COLO668 (cell line): ENCODE measurements around the gene PPP2R2D.

Source experiments
- DNase-seq: peaks from one replicate; lab custom pipeline; 2025; ENCODE audit not compliant: unreplicated experiment; lab: John Stamatoyannopoulos, UW

PPP2R2D gene

GRCh38 chr10:131900350-131901152, at the start of gene PPP2R2D:
TSS of gene PPP2R2D (plus strand) at chr10:131901008. CDS start at chr10:131901149, 141 bp downstream.
- peak; percentile 93 for DNase-seq

GRCh38 chr10:131851346-131851745, 49.5 kb upstream of the PPP2R2D start:
- no peak for DNase-seq

- DNase-seq, result no peak
Observed at GRCh38 chr10:131852176-131852822, 48.5 kb upstream of the PPP2R2D start.

- DNase-seq, result no peak
Observed at GRCh38 chr10:131852823-131853609, 47.8 kb upstream of the PPP2R2D start.

- no peak for DNase-seq
Observed at GRCh38 chr10:131853610-131853964, 47.2 kb upstream of the PPP2R2D start.

- no peak for DNase-seq
Observed at GRCh38 chr10:131854579-131855335, 46.1 kb upstream of the PPP2R2D start.

GRCh38 chr10:131855461-131856401, 45.1 kb upstream of the PPP2R2D start:
- no peak for DNase-seq

- DNase-seq, result no peak
Observed at GRCh38 chr10:131856441-131857094, 44.2 kb upstream of the PPP2R2D start.

- DNase-seq, result no peak
Observed at GRCh38 chr10:131857156-131858117, 43.4 kb upstream of the PPP2R2D start.

- DNase-seq, result no peak
Observed at GRCh38 chr10:131858118-131858515, 42.7 kb upstream of the PPP2R2D start.

- no peak for DNase-seq
Observed at GRCh38 chr10:131858583-131859340, 42.0 kb upstream of the PPP2R2D start.

GRCh38 chr10:131859341-131860020, 41.3 kb upstream of the PPP2R2D start:
- DNase-seq, result no peak

- DNase-seq, result no peak
Observed at GRCh38 chr10:131860311-131860710, 40.5 kb upstream of the PPP2R2D start.

GRCh38 chr10:131860806-131861440, 39.9 kb upstream of the PPP2R2D start:
- DNase-seq, result no peak

GRCh38 chr10:131862548-131862947, 38.3 kb upstream of the PPP2R2D start:
- DNase-seq, result no peak

GRCh38 chr10:131865223-131865917, 35.4 kb upstream of the PPP2R2D start:
- no peak for DNase-seq
